Muscle of back (tissue), 13 donors: Measurements from ENCODE around the gene CNOT4. TPM values are rescaled to one million over a fixed set of nuclear protein-coding genes. Genes with fewer than 3 reads are reported as not detected.

Source experiments
- DNase-seq, 3 donors: peaks; one replicate each; pipeline versions ENCODE4 v3.0.0 to v3.0.0-alpha.2; 2013
- long read RNA-seq, 9 donors: transcript quantifications; one replicate each; lab custom pipeline, GENCODE V29; 2026
- polyA plus RNA-seq, 10 donors: library from polyadenylated mRNA; unstranded; fragments of 120-200 nt; gene quantifications; one replicate each; pipeline ENCODE4 v1.2.1, GENCODE V29; 2013; ENCODE audit not compliant: insufficient read length in 10 of 10

CNOT4 gene, protein sequence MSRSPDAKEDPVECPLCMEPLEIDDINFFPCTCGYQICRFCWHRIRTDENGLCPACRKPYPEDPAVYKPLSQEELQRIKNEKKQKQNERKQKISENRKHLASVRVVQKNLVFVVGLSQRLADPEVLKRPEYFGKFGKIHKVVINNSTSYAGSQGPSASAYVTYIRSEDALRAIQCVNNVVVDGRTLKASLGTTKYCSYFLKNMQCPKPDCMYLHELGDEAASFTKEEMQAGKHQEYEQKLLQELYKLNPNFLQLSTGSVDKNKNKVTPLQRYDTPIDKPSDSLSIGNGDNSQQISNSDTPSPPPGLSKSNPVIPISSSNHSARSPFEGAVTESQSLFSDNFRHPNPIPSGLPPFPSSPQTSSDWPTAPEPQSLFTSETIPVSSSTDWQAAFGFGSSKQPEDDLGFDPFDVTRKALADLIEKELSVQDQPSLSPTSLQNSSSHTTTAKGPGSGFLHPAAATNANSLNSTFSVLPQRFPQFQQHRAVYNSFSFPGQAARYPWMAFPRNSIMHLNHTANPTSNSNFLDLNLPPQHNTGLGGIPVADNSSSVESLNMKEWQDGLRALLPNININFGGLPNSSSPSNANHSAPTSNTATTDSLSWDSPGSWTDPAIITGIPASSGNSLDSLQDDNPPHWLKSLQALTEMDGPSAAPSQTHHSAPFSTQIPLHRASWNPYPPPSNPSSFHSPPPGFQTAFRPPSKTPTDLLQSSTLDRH
- polyA plus RNA-seq = 10 to 100 TPM; 20.3 to 26.1 (median 22.6) TPM
- long read RNA-seq, donor 1 = 0 reads
- long read RNA-seq, donor 2 = 0 reads
- long read RNA-seq, donor 3 = 0 reads
- long read RNA-seq, donor 4, full-length matches to known transcripts = 3 of 3 reads
- long read RNA-seq, donor 4, partial matches to known transcripts = 0 of 3 reads
- long read RNA-seq, donor 4, other reads (novel, unspliced or antisense) = 0 of 3 reads
- long read RNA-seq, donor 5, partial matches to known transcripts = 0 of 1 reads
- long read RNA-seq, donor 5, other reads (novel, unspliced or antisense) = 0 of 1 reads
- long read RNA-seq, donor 6, full-length matches to known transcripts = 6 of 11 reads
- long read RNA-seq, donor 6, partial matches to known transcripts = 5 of 11 reads
- long read RNA-seq, donor 6, other reads (novel, unspliced or antisense) = 0 of 11 reads
- long read RNA-seq, donor 7, full-length matches to known transcripts = 2 of 2 reads
- long read RNA-seq, donor 7, partial matches to known transcripts = 0 of 2 reads
- long read RNA-seq, donor 7, other reads (novel, unspliced or antisense) = 0 of 2 reads
- long read RNA-seq, donor 8, partial matches to known transcripts = 0 of 1 reads
- long read RNA-seq, donor 8, other reads (novel, unspliced or antisense) = 0 of 1 reads
- long read RNA-seq, donor 9, partial matches to known transcripts = 0 of 1 reads
- long read RNA-seq, donor 9, other reads (novel, unspliced or antisense) = 0 of 1 reads

- DNase-seq = peak; percentile 96 to 98 (median 98)
Measured at GRCh38 chr7:135509839-135510591, at the start of gene CNOT4. CNOT4 (minus strand) TSS chr7:135510102; CDS start chr7:135438331, 71,771 bp downstream.

DNA sequence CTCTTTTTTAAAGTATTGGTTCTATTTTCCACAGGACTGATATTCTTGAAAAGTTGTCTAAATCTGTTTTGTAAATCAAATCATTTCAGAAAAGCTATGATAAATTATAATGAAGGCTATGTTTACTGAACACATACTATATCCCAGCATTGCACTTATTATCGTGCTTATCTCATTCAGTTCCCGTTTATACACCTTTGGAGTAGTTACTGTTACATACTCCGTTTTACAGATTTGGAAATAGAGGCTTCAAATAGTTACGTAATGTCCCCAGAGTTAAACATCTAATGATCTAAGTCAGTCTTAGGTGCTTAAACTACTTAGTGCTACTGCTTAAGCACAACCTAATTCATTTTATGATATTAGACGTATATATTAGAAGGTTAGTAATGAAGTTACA is 49.0 kb upstream of the CNOT4 start:
- DNase-seq = no peak

- DNase-seq = peak; percentile 58 to 86 (median 70)
Measured at GRCh38 chr7:135558337-135558767, 48.5 kb upstream of the CNOT4 start.

DNA sequence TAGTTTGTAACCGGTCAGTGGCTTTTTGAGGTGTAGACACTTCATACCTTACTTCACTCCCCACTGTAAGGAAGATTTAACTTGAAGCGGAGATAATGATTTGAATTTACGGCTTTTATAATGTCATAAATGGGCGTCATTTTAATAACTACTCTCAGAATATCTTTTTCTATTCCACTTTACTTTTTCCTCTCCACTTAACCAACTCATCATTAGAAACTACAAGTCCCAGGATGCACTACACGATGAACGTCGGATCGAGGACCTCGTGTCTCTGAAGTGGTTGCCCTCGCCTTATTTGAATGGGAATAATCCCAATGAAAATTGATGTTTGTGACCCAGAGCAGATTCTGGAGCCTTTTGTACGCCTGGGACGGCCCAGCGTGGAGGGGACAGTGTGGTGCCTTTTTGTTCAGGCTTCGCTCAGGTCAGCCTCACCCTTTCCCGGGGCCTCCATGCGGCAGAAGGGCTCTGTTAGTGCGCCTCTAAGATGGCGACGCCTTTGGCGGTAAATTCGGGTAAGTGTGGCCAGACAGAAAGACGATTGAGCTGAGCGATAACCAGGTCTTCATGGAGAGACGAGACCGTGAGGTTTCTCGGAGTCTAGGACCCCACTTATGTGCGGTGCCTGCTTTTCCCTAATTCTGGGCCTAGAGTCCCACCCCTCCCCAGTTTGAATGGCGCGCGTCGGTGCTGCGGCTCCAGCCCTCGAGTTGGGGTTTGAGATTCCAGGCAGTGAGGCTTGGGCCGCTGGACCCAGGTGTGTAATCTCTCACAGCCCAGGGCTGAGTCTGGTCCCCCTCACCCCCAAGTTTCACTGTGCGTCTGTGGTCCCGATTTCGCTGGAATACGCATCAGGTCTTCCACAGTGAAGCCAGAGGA is 47.8 kb upstream of the CNOT4 start, which contains the start of gene NUP205:
Gene NUP205, plus strand, starts transcription at position 463 of the 882 bp plus-strand sequence. Its CDS starts 28 bp downstream, at position 491.
- DNase-seq = peak; percentile 86 to 98 (median 90)

- no peak for DNase-seq
Measured at GRCh38 chr7:135553346-135553745, 43.4 kb upstream of the CNOT4 start.

- DNase-seq = no peak
Measured at GRCh38 chr7:135552148-135552547, 42.2 kb upstream of the CNOT4 start.

DNA sequence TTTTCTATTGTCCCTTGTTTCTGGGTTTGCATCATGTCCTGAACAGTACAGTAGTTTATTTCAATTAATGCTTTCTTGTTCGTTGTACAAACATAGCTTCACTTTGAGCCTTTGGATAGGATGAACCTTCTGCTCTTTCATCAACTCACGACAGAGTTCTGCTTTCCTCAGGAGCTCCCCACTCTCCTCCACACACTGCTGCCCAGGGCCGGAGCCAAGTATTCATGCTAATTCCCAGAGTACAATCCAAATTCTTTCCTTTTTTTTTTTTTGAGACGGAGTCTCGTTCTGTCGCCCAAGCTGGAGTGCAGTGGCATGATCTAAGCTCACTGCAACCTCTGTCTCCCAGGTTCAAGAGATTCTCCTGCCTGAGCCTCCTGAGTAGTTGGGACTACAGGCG is 40.3 kb upstream of the CNOT4 start:
- no peak for DNase-seq

GRCh38 chr7:135541029-135541428 is 31.1 kb upstream of the CNOT4 start:
- DNase-seq = no peak

DNA sequence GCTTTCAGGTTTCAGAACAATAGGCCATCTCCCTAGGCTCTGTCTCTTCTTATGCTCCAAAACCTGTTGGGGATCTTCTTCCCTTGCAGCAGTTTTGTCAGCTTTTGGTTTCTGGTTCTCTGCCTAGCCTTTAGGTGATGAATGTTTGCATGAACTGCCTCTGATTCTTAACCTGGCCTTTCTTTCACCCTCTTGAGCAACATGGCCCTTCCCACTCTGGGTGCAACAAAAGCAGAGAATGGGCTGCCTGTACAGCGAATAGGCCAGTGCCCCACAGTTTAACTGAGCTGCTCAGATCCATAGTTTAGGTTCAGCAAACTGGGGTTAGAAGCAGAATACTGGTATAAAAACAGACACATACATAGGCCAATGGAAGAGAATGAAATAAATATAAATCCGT is 29.7 kb upstream of the CNOT4 start:
- no peak for DNase-seq

DNA sequence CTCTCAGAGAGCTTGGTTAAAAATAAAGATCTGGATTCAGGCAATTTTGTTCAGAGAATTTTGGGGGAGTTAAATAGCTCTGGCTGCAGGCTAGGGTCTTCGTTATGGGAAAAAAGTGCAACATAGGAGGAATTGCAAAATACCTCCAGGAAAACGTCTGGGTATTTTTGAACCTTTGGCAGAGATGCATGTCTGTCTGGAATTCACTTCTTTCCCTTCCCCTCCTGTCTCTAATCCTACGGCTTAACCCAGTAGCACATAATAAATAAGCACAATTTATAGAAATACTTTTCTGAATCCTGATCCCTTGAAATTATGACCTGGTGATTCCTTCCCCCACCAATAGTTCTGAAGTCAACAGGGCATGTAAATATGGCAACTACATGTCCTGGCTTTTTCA is 28.5 kb upstream of the CNOT4 start:
- peak in 2 of 3 donors; percentile 19 to 35 for DNase-seq

DNA sequence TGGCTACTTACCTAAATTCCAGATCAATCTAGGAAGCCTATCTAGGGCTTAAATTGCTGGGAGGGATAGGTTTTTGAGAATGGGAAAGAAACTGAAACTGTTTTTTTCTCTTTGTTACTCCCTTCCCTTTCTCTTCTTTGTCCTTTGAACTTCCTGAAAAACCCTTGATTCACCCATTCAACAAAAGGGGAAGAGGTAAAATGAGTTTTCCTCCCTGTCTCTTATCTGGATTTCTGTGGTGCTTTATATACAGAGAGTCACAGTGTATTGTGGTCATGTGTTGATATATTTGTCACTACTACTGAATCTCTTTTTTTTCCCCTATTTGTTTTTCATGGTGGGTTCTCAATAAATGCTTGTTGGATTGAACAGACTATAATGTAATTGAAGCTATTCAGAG is 28.0 kb upstream of the CNOT4 start:
- DNase-seq = no peak

DNA sequence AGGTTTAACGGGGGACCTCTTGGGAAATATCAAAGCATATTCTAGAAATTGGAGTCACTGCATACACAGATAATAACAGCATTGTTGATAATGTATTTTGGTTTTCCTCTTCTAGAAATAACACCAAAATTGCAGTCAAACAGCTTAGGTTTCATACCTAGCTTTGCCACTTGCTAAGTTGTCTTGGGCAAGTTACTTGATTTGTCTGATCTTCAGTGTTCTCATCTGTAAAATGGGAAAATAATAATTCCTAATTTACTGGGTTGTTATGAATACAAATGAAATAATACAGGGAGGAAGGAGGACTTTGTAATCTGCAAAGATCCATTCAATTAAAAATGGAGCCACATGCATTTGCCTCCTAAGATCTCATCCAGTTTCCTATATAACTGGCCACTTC is 27.6 kb upstream of the CNOT4 start:
- DNase-seq = no peak

DNA sequence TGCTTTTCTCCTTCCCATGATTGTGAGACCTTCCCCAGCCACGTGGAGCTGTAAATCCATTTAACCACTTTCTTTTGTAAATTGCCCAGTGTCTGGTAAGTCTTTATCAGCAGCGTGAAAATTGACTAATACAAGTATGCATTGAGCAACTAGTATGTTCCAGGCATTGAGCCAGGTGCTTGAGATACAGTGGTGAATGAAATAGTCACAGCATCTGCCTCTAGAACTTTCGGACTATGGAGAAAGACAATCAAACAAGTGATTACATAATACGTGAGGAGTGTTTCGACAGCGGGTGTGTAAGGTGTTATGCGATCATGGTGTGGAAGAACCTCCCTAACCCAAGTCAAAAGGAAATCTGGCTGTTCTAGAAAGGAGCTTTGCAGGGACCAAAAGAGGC is 26.2 kb upstream of the CNOT4 start:
- no peak for DNase-seq

- DNase-seq = no peak
Measured at GRCh38 chr7:135527025-135527424, 17.1 kb upstream of the CNOT4 start.

DNA sequence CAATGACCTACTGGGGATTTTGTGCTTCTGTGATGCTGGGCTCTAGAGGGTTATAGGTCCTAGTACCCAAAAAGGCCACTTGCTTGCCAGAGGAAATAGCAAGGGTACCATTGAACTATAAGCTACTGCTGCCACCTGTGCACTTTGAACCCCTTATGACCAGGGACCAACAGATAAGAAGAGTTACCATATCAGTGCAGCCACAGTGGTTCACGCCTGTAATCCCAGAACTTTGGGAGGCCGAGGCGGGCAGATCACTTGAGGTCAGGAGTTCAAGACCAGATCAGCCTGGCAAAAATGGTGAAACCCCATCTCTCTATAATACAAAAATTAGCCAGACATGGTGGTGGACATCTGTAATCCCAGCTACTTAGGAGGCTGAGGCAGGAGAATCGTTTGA is 15.5 kb upstream of the CNOT4 start:
- no peak for DNase-seq

DNA sequence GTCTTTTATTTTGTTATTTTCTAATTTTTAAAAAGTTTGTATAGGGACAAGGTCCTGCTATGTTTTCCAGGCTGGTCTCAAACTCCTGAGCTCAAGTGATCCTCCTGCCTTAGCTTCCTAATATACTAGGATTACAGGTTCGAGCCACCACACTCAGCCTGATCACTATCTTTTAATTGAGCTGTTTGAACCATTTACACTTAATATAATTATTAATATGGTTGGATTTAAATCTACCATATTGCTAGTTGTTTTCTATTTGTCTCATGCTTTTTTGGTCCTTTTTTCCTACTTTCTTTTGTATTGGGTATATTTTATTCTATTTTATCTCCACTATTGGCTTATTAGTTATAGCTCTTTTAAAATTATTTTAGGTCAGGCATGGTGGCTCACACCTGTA is 13.2 kb upstream of the CNOT4 start:
- no peak for DNase-seq

DNA sequence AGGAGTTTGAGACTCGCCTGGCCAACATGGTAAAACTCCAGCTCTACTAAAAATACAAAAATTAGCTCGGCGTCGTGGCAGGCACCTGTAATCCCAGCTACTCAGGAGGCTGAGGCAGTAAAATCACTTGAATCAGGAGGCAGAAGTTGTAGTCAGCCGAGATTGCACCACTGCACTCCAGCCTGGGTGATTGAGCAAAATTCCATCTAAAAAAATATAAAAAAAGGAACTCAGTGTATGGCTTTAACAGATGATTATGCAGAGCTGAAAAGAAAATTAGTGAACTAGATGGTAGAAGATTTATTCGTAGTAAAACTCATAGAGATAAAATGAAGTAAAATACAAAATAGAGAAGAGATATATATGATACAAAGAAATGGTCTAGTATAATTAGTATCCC is 12.6 kb upstream of the CNOT4 start:
- no peak for DNase-seq

DNA sequence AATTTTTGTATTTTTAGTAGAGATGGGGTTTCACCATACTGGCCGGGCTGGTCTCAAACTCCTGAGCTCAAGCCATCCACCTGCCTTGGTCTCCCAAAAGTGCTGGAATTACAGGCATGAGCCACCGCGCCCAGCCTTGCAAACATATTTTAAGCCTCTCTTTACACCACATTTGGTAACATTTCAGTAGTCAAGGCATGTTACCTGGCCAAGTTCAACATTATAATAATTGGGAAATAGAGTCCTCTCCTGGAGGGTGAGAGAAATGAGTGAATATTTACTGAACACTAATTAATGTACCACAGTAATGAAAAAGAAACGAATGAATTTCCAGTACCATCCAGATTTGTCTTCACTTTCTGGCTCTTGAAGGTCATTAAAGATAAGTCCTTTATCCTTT is 10.0 kb upstream of the CNOT4 start:
- no peak for DNase-seq

DNA sequence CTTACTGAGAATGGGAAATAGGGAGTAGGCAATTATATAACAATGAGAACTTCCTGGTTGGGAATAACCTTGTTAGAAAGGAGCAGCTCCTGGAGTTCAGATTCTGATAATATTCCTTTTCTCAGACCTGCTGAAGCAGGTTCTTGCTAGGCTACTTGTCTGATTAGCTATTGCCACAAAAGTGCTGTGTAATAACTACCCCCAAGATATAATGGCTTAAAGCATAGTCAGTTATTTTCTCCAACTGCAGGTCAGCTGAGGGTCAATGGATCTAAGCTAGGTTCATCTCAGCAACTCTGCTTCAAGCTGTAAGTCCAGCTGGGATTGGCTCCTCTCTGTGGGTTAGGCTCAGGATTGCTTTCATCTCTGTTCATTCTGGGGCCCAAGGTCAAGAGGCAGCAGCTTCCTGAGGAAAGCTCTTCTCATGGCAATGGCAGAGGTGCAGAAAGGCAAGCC is 9.4 kb upstream of the CNOT4 start:
- DNase-seq = no peak

DNA sequence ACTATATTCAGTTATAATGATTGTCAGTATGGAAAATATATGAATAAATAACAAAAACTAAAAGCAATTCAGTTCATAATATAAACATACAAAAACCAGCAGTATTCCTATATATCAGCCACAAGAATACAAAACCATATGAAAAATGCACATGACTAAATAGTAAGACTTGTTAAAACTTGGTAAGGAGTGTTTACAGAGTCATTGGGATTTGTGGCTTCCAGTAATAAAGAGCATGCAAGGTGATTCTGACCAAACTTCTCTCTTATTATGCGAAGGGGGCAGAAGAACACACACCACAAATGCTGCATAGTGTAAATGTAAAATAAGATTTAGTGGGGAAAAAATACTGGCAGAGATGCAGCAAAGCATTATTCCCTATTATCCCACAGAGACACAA is 8.8 kb upstream of the CNOT4 start:
- no peak for DNase-seq
